ENCODE results near the gene GPATCH4.
"Not testable (repeated sequence)": the region's sequence is repeated elsewhere in the genome, so short reads cannot be mapped to it uniquely, and the experiment has no call there.

GPATCH4 gene

GRCh38 chr1:156571919-156572662 lies 29.2 kb downstream of the GPATCH4 start, which contains the start of gene IQGAP3:
Gene IQGAP3 (minus strand): TSS chr1:156572565. CDS start chr1:156572529, 36 bp downstream.
- DNase-seq, result peak; percentile 55

- no peak for DNase-seq
Observed at GRCh38 chr1:156571261-156571852, 29.9 kb downstream of the GPATCH4 start.

GRCh38 chr1:156566436-156566835 lies 34.8 kb downstream of the GPATCH4 start:
- no peak for DNase-seq

- DNase-seq, result no peak
Observed at GRCh38 chr1:156565519-156565918, 35.8 kb downstream of the GPATCH4 start.

GRCh38 chr1:156560585-156561163 lies 40.6 kb downstream of the GPATCH4 start:
- DNase-seq, result no peak

GRCh38 chr1:156559797-156560385 lies 41.4 kb downstream of the GPATCH4 start:
- DNase-seq, result no peak

GRCh38 chr1:156559086-156559796 lies 42.0 kb downstream of the GPATCH4 start:
- DNase-seq, result no peak

GRCh38 chr1:156556354-156556753 lies 44.9 kb downstream of the GPATCH4 start:
- DNase-seq, result no peak

- DNase-seq, result no peak
Observed at GRCh38 chr1:156555715-156556114, 45.6 kb downstream of the GPATCH4 start.

GRCh38 chr1:156554971-156555370 lies 46.3 kb downstream of the GPATCH4 start:
- no peak for DNase-seq

GRCh38 chr1:156553860-156554485 lies 47.3 kb downstream of the GPATCH4 start:
- no peak for DNase-seq

- DNase-seq, result not testable (repeated sequence)
Observed at GRCh38 chr1:156552937-156553336, 48.3 kb downstream of the GPATCH4 start.

- DNase-seq, result no peak
Observed at GRCh38 chr1:156552518-156552917, 48.8 kb downstream of the GPATCH4 start.

GRCh38 chr1:156551869-156552268 lies 49.4 kb downstream of the GPATCH4 start:
- no peak for DNase-seq

GRCh38 chr1:156551066-156551643 lies 50.1 kb downstream of the GPATCH4 start:
- DNase-seq, result no peak

GRCh38 chr1:156550346-156550745 lies 50.9 kb downstream of the GPATCH4 start:
- no peak for DNase-seq

GRCh38 chr1:156549831-156550230 lies 51.4 kb downstream of the GPATCH4 start:
- DNase-seq, result no peak

GRCh38 chr1:156549390-156549789 lies 51.9 kb downstream of the GPATCH4 start:
- no peak for DNase-seq

GRCh38 chr1:156547982-156548381 lies 53.3 kb downstream of the GPATCH4 start:
- no peak for DNase-seq

GRCh38 chr1:156547434-156547833 lies 53.8 kb downstream of the GPATCH4 start:
- DNase-seq, result no peak

- no peak for DNase-seq
Observed at GRCh38 chr1:156546267-156546666, 55.0 kb downstream of the GPATCH4 start.

GRCh38 chr1:156544592-156545102 lies 56.6 kb downstream of the GPATCH4 start:
- no peak for DNase-seq
